SK-N-SH (cell line): ENCODE results near the gene SYNGR2. TPM values are rescaled to one million over a fixed set of nuclear protein-coding genes. Genes with fewer than 3 reads are reported as not detected.
A peak's percentile ranks its signal among the peaks of the same experiment; 100 is the strongest.

Source experiments
- CTCF ChIA-PET: fragments of 300-600, 350-600 bp; formaldehyde crosslinking; extraction: SDS; loops from one replicate; lab custom pipeline; 2021; lab: Yijun Ruan, JAX
- POLR2A ChIA-PET: fragments of 350-600 bp; sonication (Branson Sonifier 250); formaldehyde crosslinking; extraction: SDS; loops from one replicate; lab custom pipeline; 2020; ENCODE audit warnings: antibody characterized with exemption, inconsistent platforms; lab: Yijun Ruan, JAX
- DNase-seq: peaks from one replicate; pipeline ENCODE4 v3.0.0; 2012
- H2AFZ ChIP-seq: fragments of 200-600 bp; sonication (generic); 2 replicates; pipeline ENCODE4 v1.8.1; 2016; ENCODE audit warnings: antibody characterized with exemption, mild to moderate bottlenecking, low read depth
- H3F3A ChIP-seq: fragments of 200-600 bp; sonication (generic); replicated peaks from 2 replicates; pipeline ENCODE3; 2016; ENCODE audit warnings: antibody characterized with exemption, mild to moderate bottlenecking; ENCODE audit not compliant: insufficient read depth
- H3K27ac ChIP-seq, 2 experiments: fragments of 200-500 bp in 1 of 2; fragments of 200-600 bp in 1 of 2; sonication (Bioruptor generic) in 1 of 2; sonication (generic), shearing (Covaris generic) in 1 of 2; 2 replicates each; pipeline versions ENCODE4 v1.5.1 to v1.6.1; 2014 to 2016; ENCODE audit warnings: low read depth in 2 of 2, inconsistent platforms in 1 of 2, low read length in 1 of 2, mild to moderate bottlenecking in 1 of 2, mixed read lengths in 1 of 2
- H3K27me3 ChIP-seq: fragments of 200-600 bp; sonication (generic), shearing (Covaris generic); 2 replicates; pipeline ENCODE4 v1.6.1; 2016; ENCODE audit warnings: mixed run types; ENCODE audit not compliant: insufficient read depth
- H3K36me3 ChIP-seq, 2 experiments: fragments of 200-500 bp in 1 of 2; fragments of 200-600 bp in 1 of 2; sonication (Bioruptor generic) in 1 of 2; sonication (generic) in 1 of 2; replicated peaks in 1 of 2; 2 replicates each; pipeline versions ENCODE3 to v1.5.1; 2014 to 2016; ENCODE audit warnings: low read length in 1 of 2, mild to moderate bottlenecking in 1 of 2; ENCODE audit not compliant: insufficient read depth in 2 of 2, control insufficient read depth in 1 of 2
- H3K4me1 ChIP-seq, 2 experiments: fragments of 200-500 bp in 1 of 2; fragments of 200-600 bp in 1 of 2; sonication (Bioruptor generic) in 1 of 2; sonication (generic), shearing (Covaris generic) in 1 of 2; 2 replicates each; pipeline versions ENCODE4 v1.5.1 to v1.6.1; 2014 to 2016; ENCODE audit warnings: low read depth in 1 of 2, low read length in 1 of 2, mixed run types in 1 of 2; ENCODE audit not compliant: insufficient read depth in 2 of 2, control insufficient read depth in 1 of 2
- H3K4me2 ChIP-seq: fragments of 200-600 bp; sonication (generic), shearing (Covaris generic); 2 replicates; pipeline ENCODE4 v1.6.1; 2017; ENCODE audit warnings: mixed run types
- H3K4me3 ChIP-seq, 2 experiments: fragments of 200-500 bp in 1 of 2; fragments of 200-600 bp in 1 of 2; sonication (Bioruptor generic) in 1 of 2; sonication (generic), shearing (Covaris generic) in 1 of 2; 2 replicates each; pipeline versions ENCODE4 v1.5.1 to v1.8.1; 2014 to 2016; ENCODE audit warnings: low read depth in 2 of 2, inconsistent platforms in 1 of 2, low read length in 1 of 2, mild to moderate bottlenecking in 1 of 2, mixed read lengths in 1 of 2, moderate library complexity in 1 of 2
- H3K79me2 ChIP-seq: fragments of 200-600 bp; sonication (generic); 2 replicates; pipeline ENCODE4 v1.8.1; 2017; ENCODE audit warnings: mild to moderate bottlenecking; ENCODE audit not compliant: insufficient read depth
- H3K9ac ChIP-seq: fragments of 200-600 bp; sonication (generic); 2 replicates; pipeline ENCODE4 v1.6.1; 2017; ENCODE audit warnings: mixed run types
- H3K9me2 ChIP-seq: fragments of 200-600 bp; sonication (generic); 2 replicates; pipeline ENCODE4 v1.6.1; 2017; ENCODE audit warnings: mixed run types
- H3K9me3 ChIP-seq: fragments of 200-600 bp; sonication (generic); 2 replicates; pipeline ENCODE4 v1.6.1; 2017; ENCODE audit warnings: mixed run types, mild to moderate bottlenecking, moderate library complexity
- H4K20me1 ChIP-seq: fragments of 200-600 bp; sonication (generic); 2 replicates; pipeline ENCODE4 v1.6.1; 2017; ENCODE audit warnings: mild to moderate bottlenecking, mixed run types; ENCODE audit not compliant: insufficient read depth
- EP300 ChIP-seq, 2 experiments: IDR thresholded peaks; 2 replicates each; pipeline versions ENCODE4 v1.4.0 to v1.6.1; 2012; ENCODE audit warnings: borderline replicate concordance in 1 of 2, low read depth in 1 of 2, low read length in 1 of 2
- FOSL2 ChIP-seq: IDR thresholded peaks from 2 replicates; pipeline ENCODE4 v1.4.0; 2012; ENCODE audit warnings: low read depth, mild to moderate bottlenecking, moderate library complexity, borderline replicate concordance
- FOXJ3 ChIP-seq: sonication (generic); formaldehyde crosslinking; IDR thresholded peaks from 2 replicates; pipeline ENCODE4 v1.5.1; 2020; ENCODE audit warnings: mild to moderate bottlenecking, missing genetic modification reagents
- FOXM1 ChIP-seq: IDR thresholded peaks from 2 replicates; pipeline ENCODE4 v1.4.0; 2012; ENCODE audit warnings: low read depth, mild to moderate bottlenecking
- JUND ChIP-seq: IDR thresholded peaks from 2 replicates; pipeline ENCODE4 v1.4.0; 2012
- MAX ChIP-seq: IDR thresholded peaks from 2 replicates; pipeline ENCODE4 v1.4.0; 2012; ENCODE audit warnings: low read depth
- MEF2A ChIP-seq: IDR thresholded peaks from 2 replicates; pipeline ENCODE4 v1.4.0; 2012; ENCODE audit warnings: low read depth, borderline replicate concordance
- PBX3 ChIP-seq: IDR thresholded peaks from 2 replicates; pipeline ENCODE4; 2012
- REST ChIP-seq: IDR thresholded peaks from 2 replicates; pipeline ENCODE4 v1.6.1; 2012; ENCODE audit warnings: mild to moderate bottlenecking, low read depth, low read length, moderate library complexity
- SIN3A ChIP-seq: IDR thresholded peaks from 2 replicates; pipeline ENCODE4 v1.6.1; 2012; ENCODE audit warnings: low read depth, mild to moderate bottlenecking, low read length, moderate library complexity, borderline replicate concordance
- TAF1 ChIP-seq: IDR thresholded peaks from 2 replicates; pipeline ENCODE4 v1.6.1; 2012; ENCODE audit warnings: low read depth, mild to moderate bottlenecking, low read length, moderate library complexity, borderline replicate concordance
- USF1 ChIP-seq: IDR thresholded peaks from 2 replicates; pipeline ENCODE4 v1.4.0; 2012; ENCODE audit warnings: low read depth, borderline replicate concordance
- USF2 ChIP-seq: fragments of 150-350 bp; IDR thresholded peaks from 2 replicates; pipeline ENCODE4 v1.6.1; 2017; ENCODE audit warnings: antibody characterized with exemption, low read length, low read depth, borderline replicate concordance
- YY1 ChIP-seq: IDR thresholded peaks from 2 replicates; pipeline ENCODE4 v1.4.0; 2012; ENCODE audit warnings: low read depth, mild to moderate bottlenecking
- WGBS: methylation state at CpG from one replicate; pipeline ENCODE4 v1.1.6; 2017; ENCODE audit warnings: low lambda C conversion rate; 5-methylcytosine and 5-hydroxymethylcytosine counted together
- polyA plus RNA-seq, 3 experiments: library from polyadenylated mRNA; depleted of rRNA; stranded (reverse); fragments of >200 nt; gene quantifications; 2 replicates each; pipeline ENCODE4 v1.2.3, GENCODE V29; 2012

Gene SYNGR2
- polyA plus RNA-seq, 1 of the 3 experiments (the other 2 are of a cell fraction), result 181 TPM

- no peaks in the 10 kb centered on the region for H3K79me2 ChIP-seq
- no peaks in the 10 kb centered on the region for H4K20me1 ChIP-seq
- TF ChIP-seq FOXJ3 (CRISPR knock-in tag) (no peak), SIN3A (no peak), USF2 (no peak), MAX (no peak), MEF2A (no peak), EP300 (IDR thresholded peaks at IDR 0.05; ENCODE audit: borderline replicate concordance in 1 of 2, low read depth in 1 of 2, low read length in 1 of 2) (no peak), USF1 (no peak), JUND (no peak), FOSL2 (no peak), FOXM1 (no peak), TAF1 (no peak), REST (no peak), YY1 (no peak), PBX3 (no peak)
- H3K27ac ChIP-seq, result no peak overlapping the region
- H3K27me3 ChIP-seq, result no peaks in the 10 kb centered on the region
- ChIA-PET CTCF (interaction anchor here (0.9 to 2.6 kb wide), 10 partner anchors 9 to 217 kb away, joined by 3 to 16 read pairs (median 4); no protein-coding TSS in a partner anchor), POLR2A (interaction anchor here (0.9 kb wide), 1 partner anchor 21 kb away, joined by 3 read pairs; no protein-coding TSS in a partner anchor)
- WGBS, result 90% methylated on average over 19 of the region's 21 CpGs
- H3F3A ChIP-seq, result peaks cover 3% of the 10 kb centered on the region
- no peak overlapping the region for H2AFZ ChIP-seq
- H3K9ac ChIP-seq, result no peak overlapping the region
- DNase-seq, result no peak
- no peaks in the 10 kb centered on the region for H3K9me2 ChIP-seq
- no peaks in the 10 kb centered on the region for H3K36me3 ChIP-seq
- H3K9me3 ChIP-seq, result no peaks in the 10 kb centered on the region
- peaks cover 4 to 19% of the 10 kb centered on the region in 2 experiments; a peak in 2 of 4 replicates for H3K4me1 ChIP-seq
- H3K4me3 ChIP-seq, result no peak overlapping the region
- peak overlapping the region; percentile 37; the same call in 1 of the 2 replicates for H3K4me2 ChIP-seq
Observed at GRCh38 chr17:78143214-78144146, 24.9 kb upstream of the SYNGR2 start.
